HepG2 (cell line): ENCODE measurements around the gene OTUD4. TPM values are rescaled to one million over a fixed set of nuclear protein-coding genes. Genes with fewer than 3 reads are reported as not detected.

Source experiments
- CBX1 ChIP-seq: IDR thresholded peaks from one replicate; pipeline ENCODE4 v1.6.1; 2016; ENCODE audit warnings: antibody characterized with exemption, low read depth
- DPF2 ChIP-seq: sonication (generic); formaldehyde crosslinking; IDR thresholded peaks from 2 replicates; pipeline ENCODE4 v1.4.0; 2020; ENCODE audit warnings: mild to moderate bottlenecking, low read depth, missing genetic modification reagents, borderline replicate concordance
- ELF1 ChIP-seq: sonication (generic); formaldehyde crosslinking; IDR thresholded peaks from 2 replicates; pipeline ENCODE4 v1.4.0; 2020; ENCODE audit warnings: missing genetic modification reagents
- ELF3 ChIP-seq: IDR thresholded peaks from 2 replicates; pipeline ENCODE4 v1.6.1; 2016; ENCODE audit warnings: missing genetic modification reagents, missing compliant biosample characterization
- FOXA1 ChIP-seq, 2 experiments: fragments of 450-650 bp in 1 of 2; sonication (generic) in 1 of 2; formaldehyde crosslinking in 1 of 2; IDR thresholded peaks; 2 replicates each; pipeline versions ENCODE4 v1.4.0 to v1.6.1; 2016 to 2020; ENCODE audit warnings: missing genetic modification reagents in 1 of 2
- ISL2 ChIP-seq: sonication (generic); formaldehyde crosslinking; IDR thresholded peaks from 2 replicates; pipeline ENCODE4 v1.5.0; 2020; ENCODE audit warnings: missing genetic modification reagents
- KDM4B ChIP-seq: sonication (generic); formaldehyde crosslinking; IDR thresholded peaks from 2 replicates; pipeline ENCODE4 v1.4.0; 2020; ENCODE audit warnings: missing genetic modification reagents
- NFE2L1 ChIP-seq: sonication (generic); formaldehyde crosslinking; IDR thresholded peaks from 2 replicates; pipeline ENCODE4 v1.4.0; 2020; ENCODE audit warnings: missing genetic modification reagents, mild to moderate bottlenecking, borderline replicate concordance
- NR3C1 ChIP-seq: sonication (generic); formaldehyde crosslinking; IDR thresholded peaks from 2 replicates; pipeline ENCODE4 v1.4.0; 2020; ENCODE audit warnings: missing genetic modification reagents
- PAX8 ChIP-seq: sonication (generic); formaldehyde crosslinking; IDR thresholded peaks from 2 replicates; pipeline ENCODE4 v1.8.0; 2022; ENCODE audit warnings: mild to moderate bottlenecking, missing genetic modification reagents, borderline replicate concordance
- POLR2A ChIP-seq, 2 experiments: IDR thresholded peaks; 2 replicates each; pipeline ENCODE4 v1.6.1; 2011; ENCODE audit warnings: low read depth in 2 of 2, low read length in 2 of 2, mild to moderate bottlenecking in 1 of 2, moderate library complexity in 1 of 2; ENCODE audit not compliant: insufficient read depth in 1 of 2
- SAP130 ChIP-seq: IDR thresholded peaks from 2 replicates; pipeline ENCODE4 v1.6.1; 2016; ENCODE audit warnings: low read depth
- ZBTB7B ChIP-seq: sonication (generic); formaldehyde crosslinking; IDR thresholded peaks from 2 replicates; pipeline ENCODE4 v1.4.0; 2020; ENCODE audit warnings: missing genetic modification reagents
- ZIK1 ChIP-seq: sonication (generic); formaldehyde crosslinking; IDR thresholded peaks from 2 replicates; pipeline ENCODE4 v1.5.0; 2020; ENCODE audit warnings: mild to moderate bottlenecking, low read depth, missing genetic modification reagents, borderline replicate concordance
- ZNF205 ChIP-seq: IDR thresholded peaks from 2 replicates; pipeline ENCODE4 v1.6.1; 2018; ENCODE audit warnings: missing biosample characterization, missing genetic modification reagents
- ZNF446 ChIP-seq: sonication (generic); formaldehyde crosslinking; IDR thresholded peaks from 2 replicates; pipeline ENCODE4 v1.5.0; 2020; ENCODE audit warnings: mild to moderate bottlenecking, missing genetic modification reagents
- ZNF468 ChIP-seq: sonication (generic); formaldehyde crosslinking; IDR thresholded peaks from 2 replicates; pipeline ENCODE4 v1.8.0; 2022; ENCODE audit warnings: mild to moderate bottlenecking, moderate library complexity, missing genetic modification reagents
- ZNF569 ChIP-seq: sonication (generic); formaldehyde crosslinking; IDR thresholded peaks from 2 replicates; pipeline ENCODE4 v1.5.0; 2020; ENCODE audit warnings: mild to moderate bottlenecking, missing genetic modification reagents, moderate library complexity, borderline replicate concordance
- ZNF589 ChIP-seq: sonication (generic); formaldehyde crosslinking; conservative IDR thresholded peaks from 2 replicates; pipeline ENCODE4 v1.8.0; 2022; ENCODE audit warnings: mild to moderate bottlenecking, moderate library complexity, missing genetic modification reagents
- ZNF839 ChIP-seq: sonication (generic); formaldehyde crosslinking; IDR thresholded peaks from 2 replicates; pipeline ENCODE4 v1.4.0; 2020; ENCODE audit warnings: missing genetic modification reagents, mild to moderate bottlenecking, borderline replicate concordance
- polyA plus RNA-seq, 8 experiments: library from polyadenylated mRNA; depleted of rRNA in 3 of 8; stranded (reverse) in 7 of 8; unstranded in 1 of 8; fragments of >200 nt; fragmentation: Illumina TruSeq in 4 of 8; extraction: Trizol in 4 of 8; gene quantifications; 2 replicates each; pipeline versions ENCODE4 v1.2.1 to v1.2.3, GENCODE V29; 2011 to 2016; ENCODE audit warnings: low read depth in 4 of 8, missing spikeins in 1 of 8, mixed read lengths in 1 of 8; ENCODE audit not compliant: insufficient read depth in 1 of 8
- total RNA-seq, 5 experiments: library from RNA; depleted of rRNA; stranded (reverse); fragments of >200 nt; fragmentation: Illumina TruSeq; extraction: Trizol; gene quantifications; 2 replicates each; pipeline ENCODE4 v1.2.3, GENCODE V29; 2016; ENCODE audit warnings: low read depth in 1 of 5
- TF ChIP-seq, protein P1 (sequence below): sonication (generic); formaldehyde crosslinking; IDR thresholded peaks from 2 replicates; pipeline ENCODE4 v1.5.1; 2020; ENCODE audit warnings: mild to moderate bottlenecking, missing genetic modification reagents, borderline replicate concordance
- TF ChIP-seq, protein P2 (sequence below): sonication (generic); formaldehyde crosslinking; IDR thresholded peaks from 2 replicates; pipeline ENCODE4 v1.5.0; 2020; ENCODE audit warnings: mild to moderate bottlenecking, missing genetic modification reagents, borderline replicate concordance
- TF ChIP-seq, protein P3 (sequence below): sonication (generic); formaldehyde crosslinking; IDR thresholded peaks from 2 replicates; pipeline ENCODE4 v1.4.0; 2020; ENCODE audit warnings: mild to moderate bottlenecking, low read depth, missing genetic modification reagents
- TF ChIP-seq, protein P4 (sequence below): sonication (generic); formaldehyde crosslinking; IDR thresholded peaks from 2 replicates; pipeline ENCODE4 v1.4.0; 2020; ENCODE audit warnings: missing genetic modification reagents

Gene OTUD4
- total and polyA plus RNA-seq, 2 of the 13 experiments (the other 11 are each of a cell fraction or from before 2014, with no cell fraction given): 16.1 to 18.0 TPM

DNA sequence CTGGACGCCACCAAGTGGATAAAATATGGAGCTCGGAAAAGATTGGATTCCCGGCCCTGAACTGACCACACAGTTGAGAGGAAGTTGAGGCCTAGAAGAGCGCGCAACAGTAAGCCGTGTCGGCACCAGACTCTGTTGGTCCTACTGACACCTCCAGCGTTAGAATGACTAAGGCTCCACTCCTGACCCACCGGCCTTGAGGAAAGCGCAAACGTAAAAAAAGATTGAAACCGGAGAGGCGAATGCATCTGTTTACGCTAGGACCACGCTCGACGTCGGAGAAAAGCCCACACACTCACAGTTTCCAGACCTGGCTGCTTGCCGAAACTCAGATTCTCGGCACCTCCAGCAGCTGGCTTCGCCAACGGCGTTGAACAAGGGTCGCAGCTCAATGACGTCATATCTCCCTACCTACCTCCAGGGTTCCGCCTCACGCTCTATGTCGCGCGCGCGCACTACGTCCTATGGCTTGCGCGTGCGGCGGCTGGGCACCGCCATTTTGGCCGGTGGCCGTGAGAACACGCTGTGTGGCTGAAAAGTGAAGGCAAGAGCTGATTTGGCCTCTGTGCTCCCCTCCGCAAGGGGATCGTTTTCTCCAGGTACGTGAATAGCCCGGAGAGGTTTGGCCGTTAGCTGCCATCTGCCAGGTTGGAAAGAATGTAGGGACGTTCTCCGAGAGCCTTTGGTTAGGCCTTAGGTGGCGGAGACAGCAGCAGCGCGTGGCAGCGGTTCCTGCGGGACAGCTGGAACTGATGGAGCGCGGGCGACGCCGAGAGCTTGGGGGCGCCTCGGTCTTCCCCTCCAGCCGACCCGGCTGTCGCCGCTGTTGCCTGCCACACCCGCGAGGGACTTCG, 82.3 kb downstream of the OTUD4 start, which contains the start of the genes ABCE1 and ANAPC10 (continued):
- TF ChIP-seq, protein P1, sequence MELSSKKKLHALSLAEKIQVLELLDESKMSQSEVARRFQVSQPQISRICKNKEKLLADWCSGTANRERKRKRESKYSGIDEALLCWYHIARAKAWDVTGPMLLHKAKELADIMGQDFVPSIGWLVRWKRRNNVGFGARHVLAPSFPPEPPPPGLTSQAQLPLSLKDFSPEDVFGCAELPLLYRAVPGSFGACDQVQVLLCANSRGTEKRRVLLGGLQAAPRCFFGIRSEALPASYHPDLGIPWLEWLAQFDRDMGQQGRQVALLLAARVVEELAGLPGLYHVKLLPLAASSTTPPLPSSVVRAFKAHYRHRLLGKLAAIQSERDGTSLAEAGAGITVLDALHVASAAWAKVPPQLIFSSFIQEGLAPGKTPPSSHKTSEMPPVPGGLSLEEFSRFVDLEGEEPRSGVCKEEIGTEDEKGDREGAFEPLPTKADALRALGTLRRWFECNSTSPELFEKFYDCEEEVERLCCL (CRISPR knock-in tag): peak; percentile 89; the same call in 1 of the 2 replicates
- TF ChIP-seq PAX8 (CRISPR knock-in tag) (peak; percentile 59; the same call in 1 of the 2 replicates), ELF3 (CRISPR knock-in tag) (peak; percentile 69; the same call in 1 of the 2 replicates), ZNF589 (CRISPR knock-in tag) (peak; percentile 82), ZNF468 (CRISPR knock-in tag) (no peak), ISL2 (CRISPR knock-in tag) (peak; percentile 72), POLR2A (IDR thresholded peaks at IDR 0.05; ENCODE audit: insufficient read depth in 1 of 2, low read depth in 2 of 2, low read length in 2 of 2) (peak; percentile 90 to 97), SAP130 (CRISPR knock-in tag) (peak; percentile 97), ZBTB7B (CRISPR knock-in tag) (peak; percentile 28; the same call in 1 of the 2 replicates), ZNF569 (CRISPR knock-in tag) (no peak), ZIK1 (CRISPR knock-in tag) (no peak), ZNF839 (CRISPR knock-in tag) (peak; percentile 77; the same call in 1 of the 2 replicates), NFE2L1 (CRISPR knock-in tag) (no peak), KDM4B (peak; percentile 63; the same call in 1 of the 2 replicates), FOXA1 (IDR thresholded peaks at IDR 0.05) (no peak), FOXA1 (CRISPR knock-in tag; IDR thresholded peaks at IDR 0.05) (no peak), DPF2 (CRISPR knock-in tag) (no peak), ELF1 (peak; percentile 86), CBX1 (no peak), NR3C1 (no peak), ZNF205 (CRISPR knock-in tag) (peak; percentile 68; the same call in 1 of the 2 replicates), ZNF446 (no peak; the same call in 1 of the 2 replicates)
- TF ChIP-seq, protein P2, sequence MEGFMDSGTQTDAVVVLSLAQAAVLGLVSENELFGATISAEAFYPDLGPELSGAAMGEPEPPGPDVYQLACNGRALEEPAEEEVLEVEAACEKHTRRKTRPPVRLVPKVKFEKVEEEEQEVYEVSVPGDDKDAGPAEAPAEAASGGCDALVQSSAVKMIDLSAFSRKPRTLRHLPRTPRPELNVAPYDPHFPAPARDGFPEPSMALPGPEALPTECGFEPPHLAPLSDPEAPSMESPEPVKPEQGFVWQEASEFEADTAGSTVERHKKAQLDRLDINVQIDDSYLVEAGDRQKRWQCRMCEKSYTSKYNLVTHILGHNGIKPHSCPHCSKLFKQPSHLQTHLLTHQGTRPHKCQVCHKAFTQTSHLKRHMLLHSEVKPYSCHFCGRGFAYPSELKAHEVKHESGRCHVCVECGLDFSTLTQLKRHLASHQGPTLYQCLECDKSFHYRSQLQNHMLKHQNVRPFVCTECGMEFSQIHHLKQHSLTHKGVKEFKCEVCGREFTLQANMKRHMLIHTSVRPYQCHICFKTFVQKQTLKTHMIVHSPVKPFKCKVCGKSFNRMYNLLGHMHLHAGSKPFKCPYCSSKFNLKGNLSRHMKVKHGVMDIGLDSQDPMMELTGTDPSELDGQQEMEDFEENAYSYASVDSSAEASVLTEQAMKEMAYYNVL (CRISPR knock-in tag): 0 out of 2 replicates have a peak, but pooled peaks have one; percentile 55
- TF ChIP-seq, protein P3, sequence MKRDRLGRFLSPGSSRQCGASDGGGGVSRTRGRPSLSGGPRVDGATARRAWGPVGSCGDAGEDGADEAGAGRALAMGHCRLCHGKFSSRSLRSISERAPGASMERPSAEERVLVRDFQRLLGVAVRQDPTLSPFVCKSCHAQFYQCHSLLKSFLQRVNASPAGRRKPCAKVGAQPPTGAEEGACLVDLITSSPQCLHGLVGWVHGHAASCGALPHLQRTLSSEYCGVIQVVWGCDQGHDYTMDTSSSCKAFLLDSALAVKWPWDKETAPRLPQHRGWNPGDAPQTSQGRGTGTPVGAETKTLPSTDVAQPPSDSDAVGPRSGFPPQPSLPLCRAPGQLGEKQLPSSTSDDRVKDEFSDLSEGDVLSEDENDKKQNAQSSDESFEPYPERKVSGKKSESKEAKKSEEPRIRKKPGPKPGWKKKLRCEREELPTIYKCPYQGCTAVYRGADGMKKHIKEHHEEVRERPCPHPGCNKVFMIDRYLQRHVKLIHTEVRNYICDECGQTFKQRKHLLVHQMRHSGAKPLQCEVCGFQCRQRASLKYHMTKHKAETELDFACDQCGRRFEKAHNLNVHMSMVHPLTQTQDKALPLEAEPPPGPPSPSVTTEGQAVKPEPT (CRISPR knock-in tag): no peak
- TF ChIP-seq, protein P4, sequence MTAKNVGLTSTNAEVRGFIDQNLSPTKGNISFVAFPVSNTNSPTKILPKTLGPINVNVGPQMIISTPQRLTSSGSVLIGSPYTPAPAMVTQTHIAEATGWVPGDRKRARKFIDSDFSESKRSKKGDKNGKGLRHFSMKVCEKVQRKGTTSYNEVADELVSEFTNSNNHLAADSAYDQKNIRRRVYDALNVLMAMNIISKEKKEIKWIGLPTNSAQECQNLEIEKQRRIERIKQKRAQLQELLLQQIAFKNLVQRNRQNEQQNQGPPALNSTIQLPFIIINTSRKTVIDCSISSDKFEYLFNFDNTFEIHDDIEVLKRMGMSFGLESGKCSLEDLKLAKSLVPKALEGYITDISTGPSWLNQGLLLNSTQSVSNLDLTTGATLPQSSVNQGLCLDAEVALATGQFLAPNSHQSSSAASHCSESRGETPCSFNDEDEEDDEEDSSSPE: peak; percentile 82
